HEK293 (cell line): ENCODE measurements around the gene SYNJ2.

Source experiments
- AEBP2 ChIP-seq: fragments of 450-650 bp; formaldehyde crosslinking; IDR thresholded peaks from 2 replicates; pipeline ENCODE4 v1.5.1; 2016; ENCODE audit warnings: missing biosample characterization, missing genetic modification characterization, borderline replicate concordance
- BCL11A ChIP-seq: fragments of 450-650 bp; formaldehyde crosslinking; IDR thresholded peaks from 2 replicates; pipeline ENCODE4 v1.5.1; 2016; ENCODE audit warnings: low read depth, missing biosample characterization, missing genetic modification characterization
- PATZ1 ChIP-seq: fragments of 450-650 bp; formaldehyde crosslinking; IDR thresholded peaks from 2 replicates; pipeline ENCODE4 v1.5.1; 2016; ENCODE audit warnings: missing biosample characterization, missing genetic modification characterization
- PRDM10 ChIP-seq: fragments of 450-650 bp; formaldehyde crosslinking; IDR thresholded peaks from 2 replicates; pipeline ENCODE4 v1.5.1; 2016; ENCODE audit warnings: missing biosample characterization, missing genetic modification characterization
- SETDB1 ChIP-seq: IDR thresholded peaks from one replicate; pipeline ENCODE4 v1.6.1; 2017; ENCODE audit warnings: mild to moderate bottlenecking, low read length, moderate library complexity, mixed read lengths; ENCODE audit not compliant: insufficient read length
- ZFP41 ChIP-seq: fragments of 450-650 bp; formaldehyde crosslinking; IDR thresholded peaks from 2 replicates; pipeline ENCODE4 v1.5.1; 2016; ENCODE audit warnings: missing biosample characterization, missing genetic modification characterization, borderline replicate concordance
- ZIC2 ChIP-seq: fragments of 450-650 bp; formaldehyde crosslinking; IDR thresholded peaks from 2 replicates; pipeline ENCODE4 v1.5.1; 2016; ENCODE audit warnings: missing biosample characterization, missing genetic modification characterization
- ZNF121 ChIP-seq: fragments of 450-650 bp; formaldehyde crosslinking; IDR thresholded peaks from 2 replicates; pipeline ENCODE4 v1.5.1; 2016; ENCODE audit warnings: missing biosample characterization, missing genetic modification characterization
- ZNF140 ChIP-seq: fragments of 450-650 bp; formaldehyde crosslinking; IDR thresholded peaks from 2 replicates; pipeline ENCODE4 v1.5.1; 2016; ENCODE audit warnings: missing biosample characterization, missing genetic modification characterization
- ZNF155 ChIP-seq: fragments of 450-650 bp; formaldehyde crosslinking; IDR thresholded peaks from 2 replicates; pipeline ENCODE4 v1.5.1; 2016; ENCODE audit warnings: missing biosample characterization, missing genetic modification characterization
- ZNF157 ChIP-seq: fragments of 450-650 bp; formaldehyde crosslinking; IDR thresholded peaks from 2 replicates; pipeline ENCODE4 v1.5.1; 2016; ENCODE audit warnings: missing biosample characterization, missing genetic modification characterization
- ZNF211 ChIP-seq: fragments of 450-650 bp; formaldehyde crosslinking; IDR thresholded peaks from 2 replicates; pipeline ENCODE4 v1.5.1; 2016; ENCODE audit warnings: low read depth, missing biosample characterization, missing genetic modification characterization
- ZNF26 ChIP-seq: fragments of 450-650 bp; formaldehyde crosslinking; IDR thresholded peaks from 2 replicates; pipeline ENCODE4 v1.5.1; 2016; ENCODE audit warnings: missing biosample characterization, missing genetic modification characterization
- ZNF311 ChIP-seq: fragments of 450-650 bp; formaldehyde crosslinking; IDR thresholded peaks from 2 replicates; pipeline ENCODE4 v1.5.1; 2017; ENCODE audit warnings: missing biosample characterization, missing genetic modification characterization, borderline replicate concordance
- ZNF341 ChIP-seq: fragments of 450-650 bp; formaldehyde crosslinking; IDR thresholded peaks from 2 replicates; pipeline ENCODE4; 2016; ENCODE audit warnings: low read depth, missing biosample characterization, missing genetic modification characterization
- ZNF362 ChIP-seq: fragments of 450-650 bp; formaldehyde crosslinking; IDR thresholded peaks from 2 replicates; pipeline ENCODE4 v1.5.1; 2016; ENCODE audit warnings: missing biosample characterization, missing genetic modification characterization
- ZNF555 ChIP-seq: fragments of 450-650 bp; formaldehyde crosslinking; conservative IDR thresholded peaks from 2 replicates; pipeline ENCODE4 v1.5.1; 2017; ENCODE audit warnings: missing biosample characterization, mild to moderate bottlenecking, missing genetic modification characterization, inconsistent platforms
- ZNF558 ChIP-seq: fragments of 450-650 bp; formaldehyde crosslinking; IDR thresholded peaks from 2 replicates; pipeline ENCODE4 v1.5.1; 2016; ENCODE audit warnings: missing biosample characterization, missing genetic modification characterization
- ZNF701 ChIP-seq: fragments of 450-650 bp; formaldehyde crosslinking; IDR thresholded peaks from 2 replicates; pipeline ENCODE4 v1.5.1; 2016; ENCODE audit warnings: missing biosample characterization, missing genetic modification characterization
- ZSCAN23 ChIP-seq: fragments of 450-650 bp; formaldehyde crosslinking; IDR thresholded peaks from 2 replicates; pipeline ENCODE4 v1.5.1; 2016; ENCODE audit warnings: missing biosample characterization, missing genetic modification characterization
- TF ChIP-seq, protein P1 (sequence below): fragments of 450-650 bp; IDR thresholded peaks from 2 replicates; pipeline ENCODE4 v1.5.1; 2018; ENCODE audit warnings: missing biosample characterization, missing genetic modification characterization
- TF ChIP-seq, protein P2 (sequence below): fragments of 450-650 bp; formaldehyde crosslinking; IDR thresholded peaks from 2 replicates; pipeline ENCODE4 v1.5.1; 2016; ENCODE audit warnings: missing biosample characterization, missing genetic modification characterization

The SYNJ2 gene

GRCh38 chr6:158031381-158032353 is 50.0 kb downstream of the SYNJ2 start (continued):
- no peak for TF ChIP-seq ZNF701
- TF ChIP-seq SETDB1, result no peak
- no peak for TF ChIP-seq ZNF140
- TF ChIP-seq, protein P1, sequence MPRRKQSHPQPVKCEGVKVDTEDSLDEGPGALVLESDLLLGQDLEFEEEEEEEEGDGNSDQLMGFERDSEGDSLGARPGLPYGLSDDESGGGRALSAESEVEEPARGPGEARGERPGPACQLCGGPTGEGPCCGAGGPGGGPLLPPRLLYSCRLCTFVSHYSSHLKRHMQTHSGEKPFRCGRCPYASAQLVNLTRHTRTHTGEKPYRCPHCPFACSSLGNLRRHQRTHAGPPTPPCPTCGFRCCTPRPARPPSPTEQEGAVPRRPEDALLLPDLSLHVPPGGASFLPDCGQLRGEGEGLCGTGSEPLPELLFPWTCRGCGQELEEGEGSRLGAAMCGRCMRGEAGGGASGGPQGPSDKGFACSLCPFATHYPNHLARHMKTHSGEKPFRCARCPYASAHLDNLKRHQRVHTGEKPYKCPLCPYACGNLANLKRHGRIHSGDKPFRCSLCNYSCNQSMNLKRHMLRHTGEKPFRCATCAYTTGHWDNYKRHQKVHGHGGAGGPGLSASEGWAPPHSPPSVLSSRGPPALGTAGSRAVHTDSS (tag by site-specific recombination), result no peak
- no peak for TF ChIP-seq ZFP41 (tag by site-specific recombination)
- no peak for TF ChIP-seq ZNF26 (tag by site-specific recombination)
- TF ChIP-seq AEBP2 (tag by site-specific recombination), result no peak
- TF ChIP-seq PRDM10 (tag by site-specific recombination), result no peak
- peak; percentile 78 for TF ChIP-seq PATZ1 (tag by site-specific recombination)
- no peak for TF ChIP-seq ZNF211 (tag by site-specific recombination)
- no peak for TF ChIP-seq ZNF362 (tag by site-specific recombination)
- no peak for TF ChIP-seq ZNF155 (tag by site-specific recombination)
- peak; percentile 100 for TF ChIP-seq ZIC2 (tag by site-specific recombination)
- no peak for TF ChIP-seq ZNF157 (tag by site-specific recombination)
- no peak for TF ChIP-seq ZNF311 (tag by site-specific recombination)
- TF ChIP-seq ZNF341 (tag by site-specific recombination), result no peak
- TF ChIP-seq ZNF121 (tag by site-specific recombination), result no peak
- no peak for TF ChIP-seq ZNF555
- TF ChIP-seq ZSCAN23, result no peak
- 0 out of 2 replicates have a peak, but pooled peaks have one; percentile 23 for TF ChIP-seq ZNF558
- TF ChIP-seq BCL11A (tag by site-specific recombination), result no peak
- TF ChIP-seq, protein P2, sequence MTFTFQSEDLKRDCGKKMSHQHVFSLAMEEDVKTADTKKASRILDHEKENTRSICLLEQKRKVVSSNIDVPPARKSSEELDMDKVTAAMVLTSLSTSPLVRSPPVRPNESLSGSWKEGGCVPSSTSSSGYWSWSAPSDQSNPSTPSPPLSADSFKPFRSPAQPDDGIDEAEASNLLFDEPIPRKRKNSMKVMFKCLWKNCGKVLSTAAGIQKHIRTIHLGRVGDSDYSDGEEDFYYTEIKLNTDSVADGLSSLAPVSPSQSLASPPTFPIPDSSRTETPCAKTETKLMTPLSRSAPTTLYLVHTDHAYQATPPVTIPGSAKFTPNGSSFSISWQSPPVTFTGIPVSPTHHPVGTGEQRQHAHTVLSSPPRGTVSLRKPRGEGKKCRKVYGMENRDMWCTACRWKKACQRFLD (tag by site-specific recombination), result no peak
